ENCODE results near the gene TRIM17.

TRIM17 gene

GRCh38 chr1:228366062-228366865 lies 50.4 kb downstream of the TRIM17 start:
- DNase-seq: peak in 3 of 42 donors; percentile 1 to 3 (median 2)
- intact Hi-C loops (cut with DNase I): no loop called here

- DNase-seq: peak in 2 of 42 donors; percentile 1 to 9
- intact Hi-C loops (cut with DNase I): no loop called here
Observed at GRCh38 chr1:228365271-228366061, 51.2 kb downstream of the TRIM17 start.

GRCh38 chr1:228364706-228365213 lies 51.9 kb downstream of the TRIM17 start:
- intact Hi-C loops (cut with DNase I): no loop called here
- peak in 1 of 42 donors; percentile 11 for DNase-seq

GRCh38 chr1:228364068-228364705 lies 52.5 kb downstream of the TRIM17 start:
- intact Hi-C loops (cut with DNase I): no loop called here
- DNase-seq: peak in 1 of 42 donors; percentile 8

GRCh38 chr1:228363686-228364067 lies 53.0 kb downstream of the TRIM17 start:
- DNase-seq: peak in 1 of 42 donors; percentile 4
- intact Hi-C loops (cut with DNase I): no loop called here

- intact Hi-C loops (cut with DNase I): no loop called here
- no peak for DNase-seq
Observed at GRCh38 chr1:228362884-228363450, 53.7 kb downstream of the TRIM17 start.

- intact Hi-C loops (cut with DNase I): no loop called here
- DNase-seq: no peak
Observed at GRCh38 chr1:228362141-228362883, 54.3 kb downstream of the TRIM17 start.

- no peak for DNase-seq
- intact Hi-C loops (cut with DNase I): no loop called here
Observed at GRCh38 chr1:228361314-228362140, 55.1 kb downstream of the TRIM17 start.

GRCh38 chr1:228360533-228361313 lies 55.9 kb downstream of the TRIM17 start:
- intact Hi-C loops (cut with DNase I): no loop called here
- DNase-seq: no peak

- DNase-seq: no peak
- intact Hi-C loops (cut with DNase I): no loop called here
Observed at GRCh38 chr1:228359613-228360532, 56.8 kb downstream of the TRIM17 start.

GRCh38 chr1:228358764-228359612 lies 57.7 kb downstream of the TRIM17 start:
- no peak for DNase-seq
- intact Hi-C loops (cut with DNase I): no loop called here

- DNase-seq: no peak
- intact Hi-C loops (cut with DNase I): no loop called here
Observed at GRCh38 chr1:228358039-228358763, 58.5 kb downstream of the TRIM17 start.

Measured in head of caudate nucleus (tissue), 42 donors.